AG09309 (cell line): ENCODE data around the gene AGPAT2.
A peak's percentile ranks its signal among the peaks of the same experiment; 100 is the strongest.

Experiments
- DNase-seq: peaks from one replicate; pipeline ENCODE4 v3.0.0-alpha.2; 2010; ENCODE audit warnings: low read depth
- H3K4me3 ChIP-seq: 2 replicates; pipeline ENCODE4 v1.5.1; 2011; ENCODE audit warnings: mild to moderate bottlenecking, low read depth, low read length, moderate library complexity; ENCODE audit not compliant: control insufficient read depth
- TF ChIP-seq, protein P1 (sequence below): IDR thresholded peaks from 2 replicates; pipeline ENCODE4 v1.5.1; 2011; ENCODE audit warnings: mild to moderate bottlenecking, low read depth, low read length, inconsistent platforms; ENCODE audit not compliant: insufficient read depth, control insufficient read depth; ENCODE audit errors: missing control alignments

Gene AGPAT2

DNA sequence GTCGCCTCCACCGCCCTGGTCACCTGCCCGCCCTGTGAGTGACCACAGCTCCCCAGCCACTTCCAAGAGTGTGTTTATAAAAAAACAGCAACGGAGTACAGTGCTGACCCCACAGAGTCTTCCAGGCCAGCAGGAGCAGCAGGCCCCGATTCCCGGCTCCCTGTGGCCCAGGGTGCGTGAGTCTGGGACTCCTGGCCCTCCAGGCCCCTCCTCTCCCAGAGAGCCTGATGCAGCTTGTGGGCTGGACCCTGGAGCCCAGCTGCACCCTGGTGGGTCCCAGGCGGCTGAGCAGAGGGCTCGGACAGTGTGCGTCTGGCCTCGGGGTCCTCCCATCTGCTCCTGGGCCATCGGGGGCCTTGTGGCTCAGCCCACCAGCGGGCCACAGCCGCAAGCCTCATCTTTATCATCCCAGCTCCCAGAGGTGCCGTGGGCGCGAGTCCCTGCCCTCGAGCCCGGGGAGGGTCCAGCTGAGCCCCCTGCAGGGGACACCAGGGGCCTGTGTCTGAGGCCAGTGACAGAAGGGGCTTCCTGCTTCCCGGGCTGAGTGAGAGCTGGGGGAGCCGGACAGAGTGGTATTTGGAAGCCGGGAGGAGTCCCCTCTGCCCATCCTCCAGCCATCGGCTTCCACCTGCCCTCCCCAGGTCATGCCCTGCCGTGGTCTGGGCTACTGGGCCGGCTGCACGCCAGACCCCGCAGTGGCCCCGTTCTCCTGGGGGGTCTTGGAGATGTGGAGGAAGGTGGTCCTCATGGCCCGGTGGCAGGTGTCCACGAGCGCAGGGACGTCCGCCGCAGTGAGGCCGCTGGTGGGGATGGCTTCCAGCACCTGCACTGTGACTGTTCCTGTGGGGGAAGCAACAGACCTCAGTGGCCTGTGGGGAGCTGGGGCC, 13.9 kb downstream of the AGPAT2 start:
- TF ChIP-seq, protein P1, sequence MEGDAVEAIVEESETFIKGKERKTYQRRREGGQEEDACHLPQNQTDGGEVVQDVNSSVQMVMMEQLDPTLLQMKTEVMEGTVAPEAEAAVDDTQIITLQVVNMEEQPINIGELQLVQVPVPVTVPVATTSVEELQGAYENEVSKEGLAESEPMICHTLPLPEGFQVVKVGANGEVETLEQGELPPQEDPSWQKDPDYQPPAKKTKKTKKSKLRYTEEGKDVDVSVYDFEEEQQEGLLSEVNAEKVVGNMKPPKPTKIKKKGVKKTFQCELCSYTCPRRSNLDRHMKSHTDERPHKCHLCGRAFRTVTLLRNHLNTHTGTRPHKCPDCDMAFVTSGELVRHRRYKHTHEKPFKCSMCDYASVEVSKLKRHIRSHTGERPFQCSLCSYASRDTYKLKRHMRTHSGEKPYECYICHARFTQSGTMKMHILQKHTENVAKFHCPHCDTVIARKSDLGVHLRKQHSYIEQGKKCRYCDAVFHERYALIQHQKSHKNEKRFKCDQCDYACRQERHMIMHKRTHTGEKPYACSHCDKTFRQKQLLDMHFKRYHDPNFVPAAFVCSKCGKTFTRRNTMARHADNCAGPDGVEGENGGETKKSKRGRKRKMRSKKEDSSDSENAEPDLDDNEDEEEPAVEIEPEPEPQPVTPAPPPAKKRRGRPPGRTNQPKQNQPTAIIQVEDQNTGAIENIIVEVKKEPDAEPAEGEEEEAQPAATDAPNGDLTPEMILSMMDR = no peak
- no peak for DNase-seq
- H3K4me3 ChIP-seq = no peak overlapping the region

DNA sequence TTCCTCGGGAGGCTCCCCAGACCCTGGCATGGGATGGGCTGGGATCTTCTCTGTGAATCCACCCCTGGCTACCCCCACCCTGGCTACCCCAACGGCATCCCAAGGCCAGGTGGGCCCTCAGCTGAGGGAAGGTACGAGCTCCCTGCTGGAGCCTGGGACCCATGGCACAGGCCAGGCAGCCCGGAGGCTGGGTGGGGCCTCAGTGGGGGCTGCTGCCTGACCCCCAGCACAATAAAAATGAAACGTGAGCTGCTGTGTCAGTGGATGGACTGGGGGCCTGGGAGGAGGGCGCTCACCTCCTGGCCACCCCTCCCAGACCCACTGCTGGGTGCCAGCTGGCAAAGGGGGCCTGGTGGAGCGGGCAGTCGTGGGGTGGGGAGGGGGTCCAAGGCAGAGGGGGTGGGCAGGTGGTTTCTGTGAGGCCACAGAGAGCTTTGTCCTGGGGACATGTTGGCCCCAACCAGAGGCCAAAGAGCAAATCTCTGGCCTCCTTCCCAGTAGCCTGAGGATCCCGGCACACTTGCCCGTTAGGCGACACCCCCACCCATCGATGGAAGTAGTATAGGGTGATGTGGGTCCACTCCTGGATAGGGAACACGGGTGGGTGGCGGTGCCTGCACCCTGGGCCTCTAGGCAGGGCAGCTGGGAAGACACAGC, 14.7 kb downstream of the AGPAT2 start:
- TF ChIP-seq, protein P1 = no peak
- no peak overlapping the region for H3K4me3 ChIP-seq
- no peak for DNase-seq

DNA sequence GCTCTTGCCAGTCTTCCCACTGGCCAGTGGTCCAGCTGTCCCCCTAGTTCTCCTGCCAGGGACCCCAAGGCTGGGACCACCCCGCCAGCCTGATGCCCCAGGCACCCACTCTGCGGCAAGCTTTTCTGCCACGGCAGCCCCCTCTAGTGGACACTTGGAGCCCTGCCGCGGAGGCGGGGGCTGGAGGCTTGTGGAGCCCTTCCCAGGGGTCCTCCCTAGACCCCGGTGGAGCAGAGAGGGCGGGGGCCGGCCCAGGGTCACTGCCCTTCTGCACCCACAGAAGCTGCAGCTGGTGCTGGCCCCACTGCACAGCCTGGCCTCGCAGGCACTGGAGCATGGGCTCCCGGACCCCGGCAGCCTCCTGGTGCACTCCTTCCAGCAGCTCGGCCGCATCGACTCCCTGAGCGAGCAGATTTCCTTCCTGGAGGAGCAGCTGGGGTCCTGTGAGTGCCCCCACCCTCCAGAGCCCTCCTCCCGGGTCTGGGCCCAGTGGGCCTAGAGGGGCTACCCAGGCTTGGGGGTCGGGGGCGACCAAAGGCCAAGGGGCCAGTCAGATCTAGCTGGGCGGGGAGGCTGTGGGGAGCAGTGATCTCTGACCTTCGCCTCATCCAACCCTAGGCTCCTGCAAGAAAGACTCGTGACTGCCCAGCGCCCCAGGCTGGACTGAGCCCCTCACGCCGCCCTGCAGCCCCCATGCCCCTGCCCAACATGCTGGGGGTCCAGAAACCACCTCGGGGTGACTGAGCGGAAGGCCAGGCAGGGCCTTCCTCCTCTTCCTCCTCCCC, 15.4 kb downstream of the AGPAT2 start:
- DNase-seq = no peak
- H3K4me3 ChIP-seq = no peak overlapping the region
- TF ChIP-seq, protein P1 = peak; percentile 89

DNA sequence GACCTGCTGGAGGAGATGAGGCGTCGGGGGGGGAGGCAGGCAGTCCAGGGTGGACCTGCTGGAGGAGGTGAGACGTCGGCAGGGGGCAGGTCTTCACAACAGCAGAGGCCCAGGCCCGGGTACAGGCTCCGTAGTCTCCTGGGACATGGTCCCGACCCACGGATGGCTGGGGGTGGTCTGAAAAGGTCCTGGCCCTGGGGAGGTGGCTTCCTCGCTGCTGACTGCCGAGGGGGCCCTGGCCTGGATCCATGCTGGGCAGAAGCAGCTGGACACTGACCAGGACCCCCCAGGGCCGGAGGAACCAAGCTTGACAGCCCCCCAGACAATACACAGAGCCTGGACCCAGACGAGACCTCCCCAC, 16.0 kb downstream of the AGPAT2 start:
- no peak for DNase-seq
- TF ChIP-seq, protein P1 = no peak
- H3K4me3 ChIP-seq = no peak overlapping the region

DNA sequence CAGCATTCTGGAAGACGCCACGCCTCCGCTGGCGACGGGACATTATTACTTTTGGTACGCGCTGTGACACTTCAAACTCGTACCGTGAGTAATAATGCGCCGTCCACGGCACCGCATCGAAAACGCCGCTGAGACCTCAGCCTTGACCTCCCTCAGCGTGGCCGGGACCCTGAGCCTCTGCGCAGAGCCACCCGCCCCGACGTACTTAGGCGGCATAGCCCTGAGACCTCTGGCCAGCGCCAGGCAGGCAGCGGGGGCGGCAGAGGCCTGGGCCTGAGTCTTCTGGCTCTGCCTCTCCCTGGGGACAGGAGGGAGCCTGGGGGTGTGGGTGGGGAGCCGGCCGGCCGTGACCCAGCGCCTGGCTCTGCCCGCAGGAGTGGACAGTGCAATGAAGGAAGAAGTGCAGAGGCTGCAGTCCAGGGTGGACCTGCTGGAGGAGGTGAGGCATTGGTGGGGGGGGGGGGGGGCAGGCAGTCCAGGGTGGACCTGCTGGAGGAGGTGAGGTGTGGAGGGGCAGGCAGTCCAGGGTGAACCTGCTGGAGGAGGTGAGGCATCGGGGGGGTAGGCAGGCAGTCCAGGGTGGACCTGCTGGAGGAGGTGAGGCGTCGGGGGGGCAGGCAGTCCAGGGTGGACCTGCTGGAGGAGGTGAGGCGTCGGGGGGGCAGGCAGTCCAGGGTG, 16.5 kb downstream of the AGPAT2 start:
- H3K4me3 ChIP-seq = no peak overlapping the region
- TF ChIP-seq, protein P1 = no peak
- no peak for DNase-seq
